Measurements from ENCODE around the gene ARMC9. TPM values are rescaled to one million over a fixed set of nuclear protein-coding genes. Genes with fewer than 3 reads are reported as not detected.

The ARMC9 gene
- total and polyA plus RNA-seq, 8 donors: 3.7 to 15.0 (median 8.1) TPM

DNA sequence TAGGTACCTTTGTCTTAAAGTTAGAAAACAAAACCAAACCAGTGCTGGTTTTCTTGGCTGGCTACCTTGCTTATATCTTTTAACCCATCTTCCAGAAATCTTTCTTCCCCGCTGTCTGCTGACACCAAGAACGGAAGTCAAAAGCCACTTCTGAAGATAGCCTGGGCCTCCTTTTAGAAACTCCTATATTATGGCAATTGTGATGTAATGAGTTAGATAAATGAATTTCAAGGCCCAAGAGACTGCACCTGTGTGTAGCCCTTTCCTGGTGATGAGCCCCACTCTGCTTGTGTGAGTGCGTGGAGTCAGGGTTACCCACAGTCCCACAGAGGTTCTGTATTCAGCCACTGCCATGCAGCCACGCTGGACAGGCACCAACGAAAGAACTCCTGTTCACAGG is 60.7 kb downstream of the ARMC9 start:
- 91 to 94% methylated on average over 5 of the region's 5 CpGs for WGBS, 2 donors
- no peak for FAIRE-seq
- DNase-seq: no peak
- H3K27ac ChIP-seq: no peak overlapping the region
- H3K27me3 ChIP-seq: no peaks in the 10 kb centered on the region
- H3K36me3 ChIP-seq: peaks cover 0 to 5% (median 0%) of the 10 kb centered on the region in 3 donors
- no peak for ATAC-seq
- peaks cover 0 to 4% (median 4%) of the 10 kb centered on the region in 3 donors for H3K4me1 ChIP-seq
- intact Hi-C loops (cut with DNase I): no loop called here
- H3K9me3 ChIP-seq: no peaks in the 10 kb centered on the region
- TF ChIP-seq CTCF (IDR thresholded peaks at IDR 0.05): no peak
- no peak overlapping the region for H3K4me3 ChIP-seq

GRCh38 chr2:231260442-231261208 is 62.2 kb downstream of the ARMC9 start:
- H3K27me3 ChIP-seq: no peaks in the 10 kb centered on the region
- FAIRE-seq (no peak), DNase-seq (no peak), ATAC-seq (peak in 2 of 4 donors; percentile 29 to 39)
- no peak overlapping the region for H3K4me3 ChIP-seq
- H3K27ac ChIP-seq: no peak overlapping the region
- no peak for TF ChIP-seq CTCF (IDR thresholded peaks at IDR 0.05)
- H3K36me3 ChIP-seq: peaks cover 0 to 5% (median 0%) of the 10 kb centered on the region in 3 donors
- intact Hi-C loops (cut with DNase I): no loop called here
- H3K4me1 ChIP-seq: peaks cover 0 to 4% (median 4%) of the 10 kb centered on the region in 3 donors
- WGBS, 2 donors: 89% methylated on average over 15 of the region's 15 CpGs
- no peaks in the 10 kb centered on the region for H3K9me3 ChIP-seq

DNA sequence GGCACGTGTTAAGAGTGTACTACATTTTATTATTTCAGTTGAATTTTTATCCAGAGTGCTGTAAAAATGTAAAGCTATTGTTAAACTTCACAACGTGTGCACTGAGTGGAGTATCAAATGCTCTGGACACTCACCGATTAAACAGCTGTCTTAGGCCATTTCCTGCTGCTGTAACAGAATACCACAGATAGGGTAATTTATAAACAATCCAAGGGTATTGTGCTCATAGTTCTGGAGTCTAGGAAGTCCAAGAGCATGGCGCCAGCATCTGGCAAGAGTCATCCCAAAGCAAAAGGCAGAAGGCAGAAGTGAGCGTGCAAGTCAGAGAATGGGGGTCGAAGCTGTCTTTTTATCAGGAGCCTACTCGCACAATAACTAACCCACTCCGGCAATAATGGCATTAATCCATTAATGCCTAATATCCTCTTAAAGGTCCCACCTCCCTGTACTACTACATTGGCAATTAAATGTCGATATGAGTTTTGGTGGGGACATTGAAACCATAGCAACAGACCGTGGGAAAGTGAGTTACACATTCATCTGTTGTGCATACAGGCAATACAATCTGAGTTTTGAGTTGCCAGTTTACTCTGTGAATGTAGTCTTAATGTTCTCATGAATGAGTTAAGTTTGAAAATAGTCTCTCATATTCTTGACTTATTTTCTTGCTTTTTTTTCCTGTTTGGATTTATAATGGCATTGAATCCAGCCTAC is 64.8 kb downstream of the ARMC9 start:
- FAIRE-seq (no peak), DNase-seq (peak in 2 of 6 donors; percentile 31 to 61), ATAC-seq (peak; percentile 83 to 88 (median 85))
- TF ChIP-seq CTCF (IDR thresholded peaks at IDR 0.05): no peak
- peak overlapping the region in 3 of 4 donors; percentile 10 to 26 (median 23) for H3K27ac ChIP-seq
- intact Hi-C loops (cut with DNase I): no loop called here
- no peaks in the 10 kb centered on the region for H3K27me3 ChIP-seq
- WGBS, 2 donors: 54 to 60% methylated on average over 10 of the region's 10 CpGs
- H3K36me3 ChIP-seq: peaks cover 0 to 5% (median 0%) of the 10 kb centered on the region in 3 donors
- H3K4me1 ChIP-seq: peaks cover 0 to 4% (median 4%) of the 10 kb centered on the region in 3 donors
- H3K9me3 ChIP-seq: no peaks in the 10 kb centered on the region
- no peak overlapping the region for H3K4me3 ChIP-seq

- peak in 1 of 6 donors; percentile 11 for DNase-seq
- Histone ChIP-seq H3K27ac (peak overlapping the region in 1 of 4 donors; percentile 47), H3K4me1 (peaks cover 0 to 11% (median 6%) of the 10 kb centered on the region in 3 donors), H3K4me3 (no peak overlapping the region), H3K27me3 (no peaks in the 10 kb centered on the region), H3K9me3 (no peaks in the 10 kb centered on the region), H3K36me3 (peaks cover 0 to 9% (median 0%) of the 10 kb centered on the region in 3 donors)
- intact Hi-C loops (cut with DNase I): no loop called here
- peak; percentile 61 to 77 (median 74) for ATAC-seq
- WGBS, 2 donors: 49% methylated on average over 20 of the region's 20 CpGs
- TF ChIP-seq CTCF (IDR thresholded peaks at IDR 0.05): no peak
- no peak for FAIRE-seq
Observed at GRCh38 chr2:231270221-231271114, 72.0 kb downstream of the ARMC9 start.
